Left renal cortex interstitium (tissue), 4 donors: ENCODE data around the gene CTNNA1. TPM values are rescaled to one million over a fixed set of nuclear protein-coding genes. Genes with fewer than 3 reads are reported as not detected.
"Not testable (repeated sequence)": the region's sequence is repeated elsewhere in the genome, so short reads cannot be mapped to it uniquely, and the experiment has no call there.

Experiments
- DNase-seq, 4 donors: peaks; one replicate each; pipeline ENCODE4 v3.0.0-alpha.2; 2013; ENCODE audit warnings: low read depth in 4 of 4, low spot score in 2 of 4, missing footprints in 1 of 4
- polyA plus RNA-seq, 4 donors: library from polyadenylated mRNA; unstranded; fragments of 120-200 nt; gene quantifications; one replicate each; pipeline ENCODE4 v1.2.1, GENCODE V29; 2013; ENCODE audit not compliant: insufficient read length in 4 of 4

CTNNA1 gene
- polyA plus RNA-seq = 100 to 1,000 TPM; 383 to 405 (median 391) TPM

- DNase-seq = peak; percentile 49 to 73 (median 66)
These were observed at the start of gene CTNNA1 for GRCh38 chr5:138752951-138753793. Gene CTNNA1 (plus strand): TSS chr5:138753425. CDS start chr5:138781925, 28,500 bp downstream.

- DNase-seq = not testable (repeated sequence)
These were observed 49.4 kb upstream of the CTNNA1 start for GRCh38 chr5:138703777-138704176.

GRCh38 chr5:138705007-138705406 is 48.2 kb upstream of the CTNNA1 start:
- DNase-seq = no peak

GRCh38 chr5:138705567-138705966 is 47.7 kb upstream of the CTNNA1 start:
- no peak for DNase-seq

GRCh38 chr5:138706655-138707480 is 46.4 kb upstream of the CTNNA1 start:
- DNase-seq = no peak

GRCh38 chr5:138708791-138709190 is 44.4 kb upstream of the CTNNA1 start:
- no peak for DNase-seq

GRCh38 chr5:138709202-138709601 is 44.0 kb upstream of the CTNNA1 start:
- DNase-seq = no peak

GRCh38 chr5:138711087-138711486 is 42.1 kb upstream of the CTNNA1 start:
- DNase-seq = no peak

GRCh38 chr5:138711811-138712210 is 41.4 kb upstream of the CTNNA1 start:
- no peak for DNase-seq

- DNase-seq = no peak
These were observed 40.9 kb upstream of the CTNNA1 start for GRCh38 chr5:138712324-138712723.

- DNase-seq = no peak
These were observed 40.4 kb upstream of the CTNNA1 start for GRCh38 chr5:138712791-138713190.

GRCh38 chr5:138713247-138713646 is 40.0 kb upstream of the CTNNA1 start:
- no peak for DNase-seq

- DNase-seq = no peak
These were observed 38.5 kb upstream of the CTNNA1 start for GRCh38 chr5:138714694-138715093.

GRCh38 chr5:138715931-138716432 is 37.2 kb upstream of the CTNNA1 start:
- DNase-seq = not testable (repeated sequence)

- no peak for DNase-seq
These were observed 36.7 kb upstream of the CTNNA1 start for GRCh38 chr5:138716456-138716924.

- DNase-seq = no peak
These were observed 35.8 kb upstream of the CTNNA1 start for GRCh38 chr5:138717399-138717798.

- DNase-seq = no peak
These were observed 33.4 kb upstream of the CTNNA1 start for GRCh38 chr5:138719811-138720210.

GRCh38 chr5:138720840-138721239 is 32.4 kb upstream of the CTNNA1 start:
- DNase-seq = no peak

GRCh38 chr5:138721979-138722378 is 31.2 kb upstream of the CTNNA1 start:
- no peak for DNase-seq

- no peak for DNase-seq
These were observed 30.6 kb upstream of the CTNNA1 start for GRCh38 chr5:138722544-138723177.
